ENCODE data around the gene VAT1L. TPM values are rescaled to one million over a fixed set of nuclear protein-coding genes. Genes with fewer than 3 reads are reported as not detected.

The VAT1L gene
- total and polyA plus RNA-seq, 9 donors = 0.05 to 2.3 (median 0.23) TPM

- peaks cover 9% of the 10 kb centered on the region for H3K4me1 ChIP-seq (ENCODE audit: insufficient read depth)
- intact Hi-C loops (cut with DNase I) = loop anchor here in 1 of 4 donors (10.0 kb wide), 1 partner anchor 1208 kb away; no protein-coding TSS in a partner anchor
- 58 to 66% (median 60%) methylated on average over 4 of the region's 4 CpGs for WGBS, 3 donors
- no peaks in the 10 kb centered on the region for H3K9me3 ChIP-seq
- H3K4me3 ChIP-seq = no peak overlapping the region
- TF ChIP-seq CTCF (IDR thresholded peaks at IDR 0.05) (no peak), POLR2A (IDR thresholded peaks at IDR 0.05) (no peak), EP300 (IDR thresholded peaks at IDR 0.05) (no peak)
- no peak for DNase-seq
- no peak overlapping the region for H3K27ac ChIP-seq
- H3K27me3 ChIP-seq = no peaks in the 10 kb centered on the region
- H3K36me3 ChIP-seq = no peaks in the 10 kb centered on the region
These were observed 21.2 kb upstream of the VAT1L start for GRCh38 chr16:77767211-77767610.

- Histone ChIP-seq H3K9me3 (no peaks in the 10 kb centered on the region), H3K27ac (no peak overlapping the region), H3K4me3 (no peak overlapping the region), H3K27me3 (no peaks in the 10 kb centered on the region), H3K36me3 (no peaks in the 10 kb centered on the region), H3K4me1 (ENCODE audit: insufficient read depth) (peaks cover 9% of the 10 kb centered on the region)
- TF ChIP-seq POLR2A (IDR thresholded peaks at IDR 0.05) (no peak), EP300 (IDR thresholded peaks at IDR 0.05) (no peak), CTCF (IDR thresholded peaks at IDR 0.05) (no peak)
- DNase-seq = no peak
- WGBS, 3 donors = 66 to 68% (median 68%) methylated on average over 3 of the region's 3 CpGs
- intact Hi-C loops (cut with DNase I) = loop anchor here in 1 of 4 donors (10.0 kb wide), 1 partner anchor 1207 kb away; no protein-coding TSS in a partner anchor
These were observed 20.5 kb upstream of the VAT1L start for GRCh38 chr16:77767826-77768225.

GRCh38 chr16:77775911-77776909 is 12.2 kb upstream of the VAT1L start:
- Histone ChIP-seq H3K9me3 (no peaks in the 10 kb centered on the region), H3K36me3 (no peaks in the 10 kb centered on the region), H3K4me1 (ENCODE audit: insufficient read depth) (no peaks in the 10 kb centered on the region), H3K27ac (no peak overlapping the region), H3K27me3 (no peaks in the 10 kb centered on the region), H3K4me3 (no peak overlapping the region)
- 76 to 82% (median 79%) methylated on average over 6 of the region's 6 CpGs for WGBS, 3 donors
- intact Hi-C loops (cut with DNase I) = no loop called here
- TF ChIP-seq POLR2A (IDR thresholded peaks at IDR 0.05) (no peak), EP300 (IDR thresholded peaks at IDR 0.05) (no peak), CTCF (IDR thresholded peaks at IDR 0.05) (no peak)
- no peak for DNase-seq

- Histone ChIP-seq H3K4me1 (ENCODE audit: insufficient read depth) (no peaks in the 10 kb centered on the region), H3K27me3 (no peaks in the 10 kb centered on the region), H3K4me3 (no peak overlapping the region), H3K9me3 (no peaks in the 10 kb centered on the region), H3K36me3 (no peaks in the 10 kb centered on the region), H3K27ac (no peak overlapping the region)
- TF ChIP-seq EP300 (IDR thresholded peaks at IDR 0.05) = no peak
- no peak for TF ChIP-seq POLR2A (IDR thresholded peaks at IDR 0.05)
- TF ChIP-seq CTCF (IDR thresholded peaks at IDR 0.05) = no peak
- intact Hi-C loops (cut with DNase I) = no loop called here
- 90 to 95% (median 91%) methylated on average over 4 of the region's 4 CpGs for WGBS, 3 donors
- DNase-seq = no peak
These were observed 10.6 kb upstream of the VAT1L start for GRCh38 chr16:77777745-77778144.

Measured in ovary (tissue), 9 donors.